Hepatocyte (in vitro differentiated cells): Measurements from ENCODE around the gene PECR.

Experiments
- CTCF ChIP-seq: fragments of 200-600 bp; sonication (generic); IDR thresholded peaks from 2 replicates; pipeline ENCODE4 v1.5.1; 2016; ENCODE audit warnings: antibody characterized with exemption, mild to moderate bottlenecking; ENCODE audit not compliant: poor library complexity
- EZH2 ChIP-seq: fragments of 200-600 bp; sonication (generic); IDR thresholded peaks from 2 replicates; pipeline ENCODE4 v1.6.1; 2016; ENCODE audit warnings: antibody characterized with exemption, mild to moderate bottlenecking, borderline replicate concordance
- EZH2phosphoT487 ChIP-seq: fragments of 200-600 bp; sonication (generic); IDR thresholded peaks from one replicate; pipeline ENCODE4 v1.6.1; 2018; ENCODE audit warnings: antibody characterized with exemption, mild to moderate bottlenecking, low read depth, moderate library complexity; ENCODE audit not compliant: unreplicated experiment, severe bottlenecking

- TF ChIP-seq CTCF (no peak), EZH2 (no peak), EZH2phosphoT487 (no peak)
Observed at GRCh38 chr2:216043949-216044348, 37.7 kb downstream of the PECR start.
